Spleen (tissue), 7 donors: ENCODE results near the gene MDM4.

ENCODE experiments used
- POLR2AphosphoS5 ChIP-seq, 3 donors: sonication (generic); formaldehyde crosslinking; IDR thresholded peaks; one replicate each; pipeline ENCODE4 v1.5.1; 2017; ENCODE audit warnings: antibody characterized with exemption in 3 of 3
- TF ChIP-seq, protein P1 (sequence below), 11 experiments: fragments of 200-600 bp in 7 of 11; fragments of 450-650 bp in 4 of 11; sonication (generic) in 4 of 11; IDR thresholded peaks in 8 of 11; conservative IDR thresholded peaks in 3 of 11; 1 replicate in 7 of 11; 2 replicates in 4 of 11; pipeline versions ENCODE4 v1.4.0 to v1.8.0; 2016 to 2021; ENCODE audit warnings: antibody characterized with exemption in 11 of 11, inconsistent platforms in 4 of 11, mild to moderate bottlenecking in 1 of 11
- donor health status: DM: no; HTN: no; CAD: no; lungs with moderate emphysema.
- donor health status: DM: no; HTN: no; CAD: no.
- donor health status: DM: no; HTN: no; CAD: no.

DNA sequence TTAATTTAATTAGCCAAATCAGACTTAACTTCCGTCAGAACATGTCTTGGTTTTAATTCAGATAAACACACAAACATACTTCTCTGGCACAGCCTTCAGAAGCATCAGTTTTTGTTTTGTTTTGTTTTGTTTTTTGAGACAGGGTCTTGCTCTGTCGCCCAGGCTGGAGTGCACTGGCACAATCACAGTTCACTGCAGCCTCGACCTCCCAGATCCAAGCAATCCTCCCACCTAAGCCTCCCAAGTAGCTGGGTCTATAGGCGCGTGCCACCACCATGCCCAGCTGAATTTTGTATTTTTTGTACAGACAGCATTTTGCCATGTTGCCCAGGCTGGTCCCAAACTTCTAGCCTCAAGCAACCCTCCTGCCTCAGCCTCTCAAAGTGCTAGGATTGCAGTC lies 34.7 kb downstream of the MDM4 start:
- TF ChIP-seq, protein P1, sequence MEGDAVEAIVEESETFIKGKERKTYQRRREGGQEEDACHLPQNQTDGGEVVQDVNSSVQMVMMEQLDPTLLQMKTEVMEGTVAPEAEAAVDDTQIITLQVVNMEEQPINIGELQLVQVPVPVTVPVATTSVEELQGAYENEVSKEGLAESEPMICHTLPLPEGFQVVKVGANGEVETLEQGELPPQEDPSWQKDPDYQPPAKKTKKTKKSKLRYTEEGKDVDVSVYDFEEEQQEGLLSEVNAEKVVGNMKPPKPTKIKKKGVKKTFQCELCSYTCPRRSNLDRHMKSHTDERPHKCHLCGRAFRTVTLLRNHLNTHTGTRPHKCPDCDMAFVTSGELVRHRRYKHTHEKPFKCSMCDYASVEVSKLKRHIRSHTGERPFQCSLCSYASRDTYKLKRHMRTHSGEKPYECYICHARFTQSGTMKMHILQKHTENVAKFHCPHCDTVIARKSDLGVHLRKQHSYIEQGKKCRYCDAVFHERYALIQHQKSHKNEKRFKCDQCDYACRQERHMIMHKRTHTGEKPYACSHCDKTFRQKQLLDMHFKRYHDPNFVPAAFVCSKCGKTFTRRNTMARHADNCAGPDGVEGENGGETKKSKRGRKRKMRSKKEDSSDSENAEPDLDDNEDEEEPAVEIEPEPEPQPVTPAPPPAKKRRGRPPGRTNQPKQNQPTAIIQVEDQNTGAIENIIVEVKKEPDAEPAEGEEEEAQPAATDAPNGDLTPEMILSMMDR (IDR thresholded peaks at IDR 0.05 in 8 of 11, conservative IDR thresholded peaks at IDR 0.05 in 3 of 11): no peak
- no peak for TF ChIP-seq POLR2AphosphoS5 (IDR thresholded peaks at IDR 0.05)
